Measurements from ENCODE around the gene SLU7.

DNA sequence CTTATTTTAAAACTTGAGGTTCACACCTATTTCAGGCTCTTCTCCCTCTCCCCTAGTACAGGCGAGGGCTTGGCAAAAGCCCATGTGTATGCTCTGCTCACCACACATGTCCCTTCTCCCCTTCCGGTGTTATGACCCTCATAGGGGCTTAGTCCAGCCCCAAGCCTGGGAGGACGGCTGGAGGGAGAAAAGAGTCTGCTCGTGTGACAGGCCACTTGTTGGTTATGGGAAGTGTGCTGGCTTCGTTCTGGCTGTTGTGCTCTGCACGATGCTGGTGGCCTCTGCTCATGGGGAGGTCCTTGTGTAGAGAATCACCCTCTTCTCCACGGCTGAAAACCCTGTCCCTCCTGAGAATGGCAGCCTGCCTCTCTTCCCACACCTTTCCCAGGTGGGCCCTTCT, 13.9 kb upstream of the SLU7 start:
- TF ChIP-seq, protein P1, sequence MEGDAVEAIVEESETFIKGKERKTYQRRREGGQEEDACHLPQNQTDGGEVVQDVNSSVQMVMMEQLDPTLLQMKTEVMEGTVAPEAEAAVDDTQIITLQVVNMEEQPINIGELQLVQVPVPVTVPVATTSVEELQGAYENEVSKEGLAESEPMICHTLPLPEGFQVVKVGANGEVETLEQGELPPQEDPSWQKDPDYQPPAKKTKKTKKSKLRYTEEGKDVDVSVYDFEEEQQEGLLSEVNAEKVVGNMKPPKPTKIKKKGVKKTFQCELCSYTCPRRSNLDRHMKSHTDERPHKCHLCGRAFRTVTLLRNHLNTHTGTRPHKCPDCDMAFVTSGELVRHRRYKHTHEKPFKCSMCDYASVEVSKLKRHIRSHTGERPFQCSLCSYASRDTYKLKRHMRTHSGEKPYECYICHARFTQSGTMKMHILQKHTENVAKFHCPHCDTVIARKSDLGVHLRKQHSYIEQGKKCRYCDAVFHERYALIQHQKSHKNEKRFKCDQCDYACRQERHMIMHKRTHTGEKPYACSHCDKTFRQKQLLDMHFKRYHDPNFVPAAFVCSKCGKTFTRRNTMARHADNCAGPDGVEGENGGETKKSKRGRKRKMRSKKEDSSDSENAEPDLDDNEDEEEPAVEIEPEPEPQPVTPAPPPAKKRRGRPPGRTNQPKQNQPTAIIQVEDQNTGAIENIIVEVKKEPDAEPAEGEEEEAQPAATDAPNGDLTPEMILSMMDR (IDR thresholded peaks at IDR 0.05) = no peak
- TF ChIP-seq EZH2phosphoT487 (IDR thresholded peaks at IDR 0.05) (no peak), EZH2 (IDR thresholded peaks at IDR 0.05) (no peak)
